Fibroblast of upper back skin (primary cell): ENCODE data around the gene RPTOR.
"Not testable (repeated sequence)": the region's sequence is repeated elsewhere in the genome, so short reads cannot be mapped to it uniquely, and the experiment has no call there.

Source experiments
- DNase-seq: peaks from one replicate; pipeline ENCODE4 v3.0.0-alpha.2; 2013

The RPTOR gene

DNA sequence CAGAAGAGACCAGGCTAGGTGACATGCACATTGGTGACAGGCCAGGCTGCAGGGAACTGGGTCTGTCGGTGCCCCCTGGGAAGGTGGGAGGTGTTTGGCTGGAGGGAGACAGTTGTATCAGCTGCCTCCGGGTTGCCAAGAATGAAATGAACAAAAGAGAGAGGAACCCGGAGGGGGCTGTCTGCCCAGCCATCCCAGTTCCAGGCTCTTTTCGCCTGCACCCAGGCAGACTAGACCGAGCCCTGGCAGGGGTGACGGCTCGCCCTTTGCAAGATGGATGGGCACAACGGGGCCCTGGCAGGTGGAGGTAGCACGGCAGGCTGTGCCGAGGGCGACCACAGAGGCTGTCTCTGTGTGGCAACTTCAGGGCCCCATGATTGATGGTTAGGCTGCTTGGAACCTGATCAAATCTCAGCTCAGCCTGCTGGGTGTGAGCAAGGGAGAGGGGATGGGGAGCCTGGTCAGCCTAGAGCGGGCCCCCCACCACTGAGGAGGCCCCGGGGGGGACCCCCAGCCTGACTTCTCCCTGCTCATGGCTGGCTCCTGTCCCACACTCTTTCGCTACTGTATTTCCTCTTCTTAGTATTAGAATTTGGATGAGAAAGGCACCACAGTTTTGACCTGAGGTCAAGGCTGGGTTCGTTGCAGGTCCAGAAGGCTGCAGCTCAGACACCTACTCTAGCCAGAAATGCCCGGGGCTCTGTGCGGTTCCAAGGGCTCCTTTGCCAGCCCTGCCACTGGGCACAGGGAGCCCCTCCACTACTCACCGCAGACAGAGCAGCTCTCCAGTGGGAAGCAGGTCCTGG is 328.1 kb downstream of the RPTOR start:
- DNase-seq = no peak

DNA sequence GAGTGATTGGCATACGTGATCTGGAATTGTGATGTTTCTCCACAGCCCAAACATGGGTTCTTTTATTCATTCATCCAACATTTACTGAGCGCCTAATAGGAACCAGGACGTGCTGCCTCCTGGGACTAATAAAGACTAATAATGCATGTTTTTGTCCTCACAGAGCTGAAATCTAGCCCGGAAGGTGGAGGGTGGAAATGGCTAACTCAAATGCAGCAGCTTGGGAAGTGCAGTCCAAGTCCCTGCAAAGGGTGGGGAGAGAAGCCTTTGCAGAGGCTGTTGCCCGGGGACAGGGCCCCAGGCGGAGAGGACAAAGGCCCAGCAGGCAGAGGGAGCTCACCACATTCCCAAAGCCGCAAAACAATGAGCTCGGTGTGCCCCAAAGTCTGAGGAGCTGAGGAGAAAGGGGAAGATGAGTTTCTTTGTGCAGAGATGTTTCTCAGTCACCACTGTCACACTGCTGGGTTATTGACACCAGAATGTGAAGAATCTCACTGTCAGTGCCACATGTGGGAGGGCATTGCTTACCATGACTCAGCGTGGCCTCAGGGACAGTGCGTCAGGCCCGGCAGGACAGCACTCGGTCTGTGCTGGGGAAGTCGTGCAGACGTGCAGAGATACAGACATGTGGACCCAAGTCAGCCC is 328.8 kb downstream of the RPTOR start:
- DNase-seq = no peak

DNA sequence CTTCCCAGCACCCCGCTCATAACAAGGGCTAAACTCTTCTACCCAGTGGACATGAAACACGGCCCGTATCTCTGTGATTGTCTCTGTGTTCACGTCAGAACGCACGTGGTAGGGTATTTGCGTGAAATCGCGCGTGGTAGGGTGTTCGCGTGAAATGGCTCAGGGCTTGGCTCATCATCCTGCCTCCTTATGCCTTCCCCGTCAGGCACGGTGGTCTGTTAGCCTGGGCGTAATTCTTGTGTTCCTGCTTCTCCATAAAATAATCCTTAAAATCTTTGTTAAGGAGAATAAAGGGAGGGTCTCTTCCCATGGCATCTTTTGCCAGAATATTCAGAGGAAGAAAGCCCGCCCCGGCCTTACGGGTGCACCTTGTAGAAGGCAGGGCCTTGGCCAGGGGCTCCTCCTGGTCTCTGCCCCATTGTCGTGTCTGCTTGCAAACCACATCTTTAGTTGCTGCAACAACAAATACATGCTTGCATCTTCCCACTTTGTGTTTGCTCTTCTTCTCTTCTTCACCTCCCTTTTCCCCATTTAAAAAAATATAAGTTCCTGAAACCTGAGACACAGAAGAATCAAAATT is 330.3 kb downstream of the RPTOR start:
- no peak for DNase-seq

DNA sequence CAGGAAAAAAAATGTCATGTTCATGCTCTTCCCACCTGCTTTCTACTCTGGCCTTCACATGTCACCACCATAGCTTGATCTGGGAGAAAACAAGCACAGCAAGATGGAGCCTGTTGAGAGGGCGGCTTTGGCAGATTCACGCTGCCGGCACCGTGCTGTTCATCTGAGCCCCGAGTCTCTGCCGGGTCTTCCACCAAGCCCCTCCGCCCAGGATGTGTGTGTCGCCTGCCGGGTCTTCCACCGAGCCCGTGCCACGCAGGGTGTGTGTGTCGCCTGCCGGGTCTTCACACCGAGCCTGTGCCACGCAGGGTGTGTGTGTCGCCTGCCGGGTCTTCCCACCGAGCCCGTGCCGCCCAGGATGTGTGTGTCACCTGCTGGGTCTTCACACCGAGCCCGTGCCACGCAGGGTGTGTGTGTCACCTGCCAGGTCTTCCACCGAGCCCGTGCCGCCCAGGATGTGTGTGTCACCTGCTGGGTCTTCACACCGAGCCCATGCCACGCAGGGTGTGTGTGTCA is 330.9 kb downstream of the RPTOR start:
- DNase-seq = not testable (repeated sequence)

- not testable (repeated sequence) for DNase-seq
Observed at GRCh38 chr17:80876456-80876949, 331.9 kb downstream of the RPTOR start.

GRCh38 chr17:80876950-80877728 is 332.5 kb downstream of the RPTOR start:
- DNase-seq = no peak

GRCh38 chr17:80877729-80878303 is 333.2 kb downstream of the RPTOR start:
- DNase-seq = no peak

DNA sequence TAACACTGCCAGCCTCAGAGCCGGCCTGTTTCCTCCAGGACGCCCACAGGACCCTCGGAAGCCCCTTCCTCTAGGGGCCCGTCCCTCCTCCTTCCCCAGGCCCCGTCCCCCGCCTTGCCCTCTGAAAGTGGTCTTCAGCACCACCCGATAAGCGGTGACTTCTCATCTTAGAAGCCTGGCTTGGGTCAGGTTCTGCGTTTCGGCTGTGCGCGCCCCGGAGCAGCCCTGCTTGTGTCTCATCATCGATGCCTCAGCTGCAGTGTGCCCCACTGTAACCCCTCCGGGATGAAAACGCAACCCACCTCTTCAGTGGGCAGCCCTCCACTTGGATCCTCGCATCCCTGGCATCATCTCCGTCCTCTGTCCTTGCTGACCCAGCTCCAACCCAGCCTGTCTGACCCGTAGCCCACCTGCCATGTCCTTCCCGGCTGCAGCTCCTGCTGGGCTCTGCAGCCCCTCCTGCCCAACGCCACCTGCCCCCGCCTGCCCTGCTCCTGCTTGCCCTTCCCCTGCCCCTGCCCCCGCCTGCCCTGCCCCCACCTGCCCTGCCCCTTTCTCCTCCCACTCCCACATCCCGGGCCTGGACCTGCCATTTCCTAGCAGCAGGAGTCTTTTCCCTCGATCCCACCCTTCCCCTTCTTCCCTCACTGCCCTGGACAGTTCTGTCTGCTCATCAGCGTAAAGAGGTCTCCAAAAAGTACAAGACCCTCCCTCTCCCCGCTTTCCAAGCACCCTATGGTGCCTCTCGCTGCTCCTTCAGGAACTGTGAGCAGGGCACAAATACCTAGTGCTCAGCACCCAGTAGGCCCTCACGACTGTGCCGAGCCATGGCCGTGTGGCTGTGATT is 334.5 kb downstream of the RPTOR start:
- DNase-seq = no peak

GRCh38 chr17:80879723-80880647 is 335.3 kb downstream of the RPTOR start:
- DNase-seq = no peak

DNA sequence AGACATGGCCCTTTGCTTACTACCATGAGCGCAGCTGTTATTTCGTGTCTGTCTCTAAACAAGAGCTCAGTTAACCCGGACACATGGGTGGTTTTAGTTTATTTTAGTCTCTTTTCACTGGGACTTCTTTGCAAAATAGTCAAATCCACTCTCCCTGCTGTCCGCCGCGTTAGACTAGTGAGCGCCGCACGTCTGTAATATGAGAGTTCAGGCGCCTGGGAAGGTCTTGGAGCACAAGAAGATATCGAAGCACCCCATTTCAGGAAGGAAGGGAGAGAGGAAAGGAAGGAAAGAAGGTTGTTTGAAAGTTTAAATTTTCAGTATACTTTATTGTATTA is 336.0 kb downstream of the RPTOR start:
- DNase-seq = no peak

GRCh38 chr17:80881306-80881705 is 336.7 kb downstream of the RPTOR start:
- DNase-seq = no peak

GRCh38 chr17:80882323-80882722 is 337.7 kb downstream of the RPTOR start:
- no peak for DNase-seq

DNA sequence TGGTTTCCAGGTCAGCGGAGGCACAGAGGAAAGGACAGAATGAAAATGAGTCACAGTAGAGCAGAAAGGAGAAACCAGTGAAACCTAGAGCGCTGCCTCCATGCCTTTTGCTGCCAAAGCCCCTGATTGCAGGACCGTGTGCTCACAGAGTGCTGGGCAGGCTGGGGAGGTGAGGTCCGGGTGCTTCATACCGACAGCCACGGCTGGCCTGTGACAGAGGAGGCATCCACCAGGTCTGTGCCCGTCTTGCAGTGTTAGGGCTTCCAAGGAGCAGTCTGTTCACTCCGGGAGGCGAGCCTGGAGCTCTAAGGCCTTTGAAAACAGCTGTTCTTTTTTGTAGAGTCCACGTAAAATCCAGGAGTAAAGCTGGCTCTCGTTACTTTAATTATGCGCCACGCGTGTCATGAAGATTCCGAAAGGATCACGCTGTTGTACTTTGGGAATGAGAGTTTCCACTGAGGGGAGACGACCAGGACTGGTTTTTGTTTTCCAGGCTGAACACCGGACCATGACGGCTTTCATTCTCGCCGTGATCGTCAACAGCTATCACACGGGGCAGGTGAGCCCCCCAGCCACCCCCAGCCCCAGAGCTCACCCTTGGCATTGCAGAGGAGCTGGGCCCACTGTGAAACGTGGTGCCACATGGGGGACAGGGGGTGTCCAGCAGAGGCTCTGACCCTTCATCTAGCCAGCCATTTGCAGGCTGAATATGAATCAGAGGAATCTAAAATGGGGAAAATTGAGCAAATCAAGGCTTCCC is 338.5 kb downstream of the RPTOR start:
- no peak for DNase-seq

DNA sequence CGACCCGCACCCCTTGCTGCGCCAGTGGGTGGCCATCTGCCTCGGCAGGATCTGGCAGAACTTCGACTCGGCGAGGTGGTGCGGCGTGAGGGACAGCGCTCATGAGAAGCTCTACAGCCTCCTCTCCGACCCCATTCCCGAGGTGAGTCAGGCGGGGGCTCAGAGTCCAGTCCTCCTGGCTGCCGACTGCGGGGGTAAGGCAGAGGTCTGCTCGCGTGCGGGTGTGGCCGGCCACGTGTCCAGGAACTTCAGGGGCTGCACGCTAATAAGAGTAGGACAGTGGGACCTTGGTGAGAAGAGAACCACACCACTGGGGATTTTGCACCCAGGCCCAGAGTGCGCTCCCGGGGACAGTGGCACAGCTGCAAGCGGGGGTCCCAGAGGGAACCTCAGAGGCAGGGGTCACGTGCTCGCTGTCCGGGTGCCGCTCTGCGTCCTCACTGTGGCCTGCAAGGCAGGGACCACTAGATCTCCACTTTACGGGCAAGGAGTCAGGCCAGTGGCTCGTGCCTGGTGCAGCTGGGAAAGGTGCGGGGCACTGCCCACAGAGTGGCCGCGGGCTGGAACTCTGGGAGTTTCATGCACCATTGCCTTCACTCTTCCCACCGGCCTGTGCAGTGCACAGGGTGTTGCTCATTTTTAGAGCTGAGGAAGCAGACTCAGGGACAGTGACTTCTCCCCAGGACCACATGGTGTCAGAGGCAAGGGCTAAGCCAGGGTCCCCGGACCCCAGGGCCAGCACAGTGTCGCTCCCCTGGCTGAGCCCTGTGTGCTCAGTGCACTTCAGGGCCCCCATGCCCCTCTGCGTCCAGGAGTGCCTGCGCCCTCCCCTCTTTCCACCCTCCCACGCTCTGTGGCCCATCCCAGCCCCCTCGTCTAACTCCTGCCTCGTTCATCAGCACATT is 339.4 kb downstream of the RPTOR start:
- DNase-seq = no peak

- DNase-seq = no peak
Observed at GRCh38 chr17:80884811-80885210, 340.2 kb downstream of the RPTOR start.

DNA sequence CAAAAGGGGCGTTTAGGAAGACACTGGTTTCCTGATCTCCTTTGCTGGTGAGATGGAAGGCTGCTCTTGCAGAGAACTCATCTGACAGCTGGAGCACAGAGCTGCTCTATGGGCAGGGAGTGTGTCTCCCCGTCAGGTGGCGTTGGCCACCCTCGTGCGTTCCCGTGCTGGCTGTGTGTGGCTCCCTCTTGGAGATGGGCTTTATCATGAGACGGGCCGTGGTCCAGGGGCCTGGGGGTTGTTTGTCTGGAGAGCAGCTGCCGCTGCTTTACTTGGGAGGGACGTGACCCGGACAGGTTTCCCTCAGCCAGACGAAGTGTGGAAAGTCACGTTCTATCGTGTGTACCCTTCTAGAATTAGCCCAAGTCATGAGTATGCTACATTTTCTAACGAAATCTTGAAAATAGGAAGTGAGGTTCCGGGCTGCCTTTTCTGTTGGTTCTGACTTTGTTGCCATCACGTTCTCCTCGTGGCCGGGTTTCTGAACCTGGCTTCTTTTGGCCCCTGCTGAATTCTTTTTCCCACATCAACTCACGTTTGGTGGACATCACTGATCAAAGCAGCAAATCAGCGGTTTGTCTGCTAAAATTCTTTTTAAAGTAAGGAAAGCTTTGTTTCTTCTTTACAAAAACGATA is 341.4 kb downstream of the RPTOR start:
- DNase-seq = no peak

GRCh38 chr17:80886641-80887573 is 342.3 kb downstream of the RPTOR start:
- DNase-seq = no peak
